Vagina (tissue), 2 donors: Measurements from ENCODE around the gene NR4A2. TPM values are rescaled to one million over a fixed set of nuclear protein-coding genes. Genes with fewer than 3 reads are reported as not detected.

Experiments
- DNase-seq, 2 donors: peaks; one replicate each; pipeline ENCODE4 v3.0.0-alpha.2; 2017; ENCODE audit errors: extremely low spot score in 2 of 2
- H3K27ac ChIP-seq: fragments of 200-600 bp; sonication (generic); one replicate; pipeline ENCODE4 v1.5.1; 2019
- H3K27me3 ChIP-seq: fragments of 200-600 bp; sonication (generic); one replicate; pipeline ENCODE4 v1.5.1; 2019
- H3K36me3 ChIP-seq, 2 donors: fragments of 200-600 bp; sonication (generic); one replicate each; pipeline ENCODE4 v1.5.1; 2017 to 2019
- H3K4me1 ChIP-seq: fragments of 200-600 bp; sonication (generic); one replicate; pipeline ENCODE4 v1.5.1; 2019
- H3K4me3 ChIP-seq, 2 donors: fragments of 200-600 bp; sonication (generic); 1 replicate in 1 of 2; 2 replicates in 1 of 2; pipeline ENCODE4 v1.5.1; 2016 to 2019
- H3K9me3 ChIP-seq: fragments of 200-600 bp; sonication (generic); one replicate; pipeline ENCODE4 v1.5.1; 2019
- CTCF ChIP-seq, 3 experiments: fragments of 450-650 bp in 2 of 3; fragments of 200-600 bp in 1 of 3; sonication (generic) in 1 of 3; IDR thresholded peaks; one replicate each; pipeline ENCODE4 v1.5.1; 2017 to 2019; ENCODE audit warnings: antibody characterized with exemption in 3 of 3, mild to moderate bottlenecking in 2 of 3, moderate library complexity in 2 of 3
- POLR2A ChIP-seq, 2 donors: fragments of 450-650 bp; IDR thresholded peaks; one replicate each; pipeline ENCODE4 v1.6.1; 2017; ENCODE audit warnings: antibody characterized with exemption in 2 of 2, mild to moderate bottlenecking in 2 of 2, moderate library complexity in 2 of 2
- POLR2AphosphoS5 ChIP-seq, 2 donors: sonication (generic); formaldehyde crosslinking; IDR thresholded peaks; one replicate each; pipeline ENCODE4 v1.9.0; 2017; ENCODE audit warnings: antibody characterized with exemption in 2 of 2, mild to moderate bottlenecking in 2 of 2, low read depth in 1 of 2; ENCODE audit not compliant: insufficient read depth in 1 of 2
- intact Hi-C: fragments of 100-400 bp; cut with DNase I; formaldehyde crosslinking; loops from one replicate; pipeline ENCODE4 v1.15.1; 2023
- total RNA-seq: library from RNA; depleted of rRNA; stranded (reverse); fragments of >200 nt; gene quantifications from one replicate; pipeline ENCODE4 v1.2.3, GENCODE V29; 2016

NR4A2 gene
- total RNA-seq, 1 donor from 2014 or later, result 17.2 TPM

DNA sequence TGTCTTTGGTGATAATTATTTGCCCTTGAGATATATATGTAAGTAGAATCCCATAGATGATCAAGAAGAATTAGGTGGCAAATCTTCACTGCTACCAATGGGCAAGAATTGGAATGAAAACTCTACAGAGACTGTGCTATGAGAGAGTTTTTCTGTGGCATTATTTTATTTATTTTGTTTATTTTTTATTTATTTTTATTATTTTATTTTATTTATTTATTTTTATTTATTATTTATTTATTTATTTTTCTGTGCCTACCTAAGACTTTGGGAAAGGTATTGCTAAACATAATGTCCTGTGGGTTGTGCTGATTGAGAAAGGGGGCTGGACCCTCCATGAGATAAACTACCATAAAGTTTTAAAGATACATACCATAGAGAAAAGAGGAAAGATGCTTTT, 16.6 kb upstream of the NR4A2 start:
- H3K27ac ChIP-seq, result no peak overlapping the region
- TF ChIP-seq CTCF (IDR thresholded peaks at IDR 0.05) (no peak), POLR2AphosphoS5 (IDR thresholded peaks at IDR 0.05; ENCODE audit: insufficient read depth in 1 of 2, low read depth in 1 of 2) (no peak), POLR2A (IDR thresholded peaks at IDR 0.05) (no peak)
- H3K36me3 ChIP-seq, result no peaks in the 10 kb centered on the region
- H3K4me3 ChIP-seq, result no peak overlapping the region
- H3K9me3 ChIP-seq, result no peaks in the 10 kb centered on the region
- no peaks in the 10 kb centered on the region for H3K4me1 ChIP-seq
- intact Hi-C loops, result loop anchor here (10.0 kb wide), 1 partner anchor 86 kb away; the partner anchor contains the start of gene GPD2
- no peak for DNase-seq
- H3K27me3 ChIP-seq, result no peaks in the 10 kb centered on the region

GRCh38 chr2:156347431-156347830, 14.9 kb upstream of the NR4A2 start:
- H3K27ac ChIP-seq, result no peak overlapping the region
- no peaks in the 10 kb centered on the region for H3K27me3 ChIP-seq
- TF ChIP-seq POLR2AphosphoS5 (IDR thresholded peaks at IDR 0.05; ENCODE audit: insufficient read depth in 1 of 2, low read depth in 1 of 2) (no peak), CTCF (IDR thresholded peaks at IDR 0.05) (no peak), POLR2A (IDR thresholded peaks at IDR 0.05) (no peak)
- no peaks in the 10 kb centered on the region for H3K4me1 ChIP-seq
- no peaks in the 10 kb centered on the region for H3K9me3 ChIP-seq
- H3K36me3 ChIP-seq, result no peaks in the 10 kb centered on the region
- intact Hi-C loops, result loop anchor here (10.0 kb wide), 1 partner anchor 87 kb away; the partner anchor contains the start of gene GPD2
- H3K4me3 ChIP-seq, result no peak overlapping the region
- no peak for DNase-seq

DNA sequence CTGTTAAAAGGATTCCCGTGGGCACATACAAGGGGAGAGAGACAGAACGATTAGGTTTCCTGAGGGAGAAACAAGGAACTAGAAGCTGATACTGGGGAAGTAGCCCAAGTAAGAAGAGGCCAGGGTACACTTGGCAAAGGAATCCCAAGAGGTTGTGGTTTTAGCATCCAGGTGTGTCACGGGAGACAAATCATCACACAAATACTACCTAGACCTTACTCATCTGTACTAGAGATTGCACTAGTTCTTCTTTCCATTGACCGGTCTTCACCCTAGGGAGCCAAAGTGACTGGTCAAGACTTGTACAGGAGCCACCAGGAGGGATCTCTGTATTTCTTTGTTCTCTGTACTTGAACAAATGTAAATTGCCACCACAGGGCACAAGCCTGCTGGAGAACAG, 14.2 kb upstream of the NR4A2 start:
- TF ChIP-seq POLR2AphosphoS5 (IDR thresholded peaks at IDR 0.05; ENCODE audit: insufficient read depth in 1 of 2, low read depth in 1 of 2), result no peak
- TF ChIP-seq CTCF (IDR thresholded peaks at IDR 0.05), result no peak
- TF ChIP-seq POLR2A (IDR thresholded peaks at IDR 0.05), result no peak
- intact Hi-C loops, result loop anchor here (10.0 kb wide), 1 partner anchor 88 kb away; the partner anchor contains the start of gene GPD2
- H3K4me1 ChIP-seq, result no peaks in the 10 kb centered on the region

DNA sequence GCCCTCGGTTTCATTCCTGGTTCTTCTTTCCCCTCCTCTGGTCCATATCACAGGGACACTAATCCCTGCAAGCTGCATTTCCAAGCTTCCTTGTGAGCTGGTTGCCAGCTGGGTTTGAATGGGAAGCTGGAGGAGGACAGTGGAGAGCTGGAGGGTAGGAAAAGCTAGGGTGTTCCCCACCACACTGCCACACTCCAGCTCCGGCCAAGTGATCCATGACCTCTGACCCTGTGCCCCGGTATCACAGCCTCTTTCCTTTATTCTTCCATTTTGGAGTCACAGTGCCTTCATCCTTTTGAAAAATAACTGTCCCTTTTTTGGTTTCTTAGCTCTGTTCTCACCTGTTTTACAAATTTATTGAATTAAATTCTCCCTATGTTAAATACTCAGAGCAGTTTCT, 13.1 kb upstream of the NR4A2 start:
- H3K27ac ChIP-seq, result no peak overlapping the region
- no peak overlapping the region for H3K4me3 ChIP-seq
- H3K27me3 ChIP-seq, result no peaks in the 10 kb centered on the region
- no peaks in the 10 kb centered on the region for H3K36me3 ChIP-seq
- DNase-seq, result no peak
- H3K9me3 ChIP-seq, result no peaks in the 10 kb centered on the region
- intact Hi-C loops, result loop anchor here (10.0 kb wide), 1 partner anchor 89 kb away; the partner anchor contains the start of gene GPD2
- TF ChIP-seq POLR2A (IDR thresholded peaks at IDR 0.05), result no peak
- no peak for TF ChIP-seq POLR2AphosphoS5 (IDR thresholded peaks at IDR 0.05; ENCODE audit: insufficient read depth in 1 of 2, low read depth in 1 of 2)
- TF ChIP-seq CTCF (IDR thresholded peaks at IDR 0.05), result no peak
- H3K4me1 ChIP-seq, result peaks cover 6% of the 10 kb centered on the region

More for the DNA sequence above, 14.2 kb upstream of the NR4A2 start:
- no peak for DNase-seq
- H3K36me3 ChIP-seq, result no peaks in the 10 kb centered on the region
- H3K4me3 ChIP-seq, result no peak overlapping the region
- H3K27ac ChIP-seq, result no peak overlapping the region
- no peaks in the 10 kb centered on the region for H3K9me3 ChIP-seq
- H3K27me3 ChIP-seq, result no peaks in the 10 kb centered on the region

DNA sequence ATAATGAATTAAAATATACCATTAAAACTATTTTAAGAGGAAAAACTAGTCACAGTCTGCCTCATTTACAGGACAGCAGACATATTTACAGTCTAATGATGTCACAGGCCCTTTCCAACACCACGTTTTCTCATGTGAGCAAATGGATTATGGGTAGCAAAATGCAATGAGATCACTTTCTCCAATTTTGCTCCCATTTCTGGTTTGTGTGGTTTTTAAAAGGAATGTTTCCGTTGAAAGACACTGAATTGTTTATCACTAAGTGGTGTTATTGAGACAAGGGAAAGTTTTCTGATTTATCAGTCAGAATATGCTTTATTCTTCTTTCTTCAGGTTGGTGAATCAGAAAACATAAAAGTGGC, 11.4 kb upstream of the NR4A2 start:
- intact Hi-C loops, result loop anchor here (10.0 kb wide), 1 partner anchor 91 kb away; the partner anchor contains the start of gene GPD2
- DNase-seq, result no peak
- Histone ChIP-seq H3K27ac (peak overlapping the region; percentile 100), H3K9me3 (no peaks in the 10 kb centered on the region), H3K4me1 (peaks cover 10% of the 10 kb centered on the region), H3K27me3 (no peaks in the 10 kb centered on the region), H3K4me3 (no peak overlapping the region), H3K36me3 (no peaks in the 10 kb centered on the region)
- no peak for TF ChIP-seq CTCF (IDR thresholded peaks at IDR 0.05)
- no peak for TF ChIP-seq POLR2A (IDR thresholded peaks at IDR 0.05)
- no peak for TF ChIP-seq POLR2AphosphoS5 (IDR thresholded peaks at IDR 0.05; ENCODE audit: insufficient read depth in 1 of 2, low read depth in 1 of 2)
